WI38 (cell line): ENCODE data around the gene HOXA10.

Source experiments
- H3K4me3 ChIP-seq: 2 replicates; pipeline ENCODE4 v1.5.1; 2011; ENCODE audit warnings: low read depth, mild to moderate bottlenecking, control low read depth, low read length
- TF ChIP-seq, protein P1 (sequence below): IDR thresholded peaks from 2 replicates; pipeline ENCODE4 v1.5.1; 2012; ENCODE audit warnings: low read depth, mild to moderate bottlenecking, control low read depth, low read length

HOXA10 gene

GRCh38 chr7:27198871-27199801 lies 25.0 kb upstream of the HOXA10 start:
- TF ChIP-seq, protein P1, sequence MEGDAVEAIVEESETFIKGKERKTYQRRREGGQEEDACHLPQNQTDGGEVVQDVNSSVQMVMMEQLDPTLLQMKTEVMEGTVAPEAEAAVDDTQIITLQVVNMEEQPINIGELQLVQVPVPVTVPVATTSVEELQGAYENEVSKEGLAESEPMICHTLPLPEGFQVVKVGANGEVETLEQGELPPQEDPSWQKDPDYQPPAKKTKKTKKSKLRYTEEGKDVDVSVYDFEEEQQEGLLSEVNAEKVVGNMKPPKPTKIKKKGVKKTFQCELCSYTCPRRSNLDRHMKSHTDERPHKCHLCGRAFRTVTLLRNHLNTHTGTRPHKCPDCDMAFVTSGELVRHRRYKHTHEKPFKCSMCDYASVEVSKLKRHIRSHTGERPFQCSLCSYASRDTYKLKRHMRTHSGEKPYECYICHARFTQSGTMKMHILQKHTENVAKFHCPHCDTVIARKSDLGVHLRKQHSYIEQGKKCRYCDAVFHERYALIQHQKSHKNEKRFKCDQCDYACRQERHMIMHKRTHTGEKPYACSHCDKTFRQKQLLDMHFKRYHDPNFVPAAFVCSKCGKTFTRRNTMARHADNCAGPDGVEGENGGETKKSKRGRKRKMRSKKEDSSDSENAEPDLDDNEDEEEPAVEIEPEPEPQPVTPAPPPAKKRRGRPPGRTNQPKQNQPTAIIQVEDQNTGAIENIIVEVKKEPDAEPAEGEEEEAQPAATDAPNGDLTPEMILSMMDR: no peak
- no peak overlapping the region for H3K4me3 ChIP-seq

DNA sequence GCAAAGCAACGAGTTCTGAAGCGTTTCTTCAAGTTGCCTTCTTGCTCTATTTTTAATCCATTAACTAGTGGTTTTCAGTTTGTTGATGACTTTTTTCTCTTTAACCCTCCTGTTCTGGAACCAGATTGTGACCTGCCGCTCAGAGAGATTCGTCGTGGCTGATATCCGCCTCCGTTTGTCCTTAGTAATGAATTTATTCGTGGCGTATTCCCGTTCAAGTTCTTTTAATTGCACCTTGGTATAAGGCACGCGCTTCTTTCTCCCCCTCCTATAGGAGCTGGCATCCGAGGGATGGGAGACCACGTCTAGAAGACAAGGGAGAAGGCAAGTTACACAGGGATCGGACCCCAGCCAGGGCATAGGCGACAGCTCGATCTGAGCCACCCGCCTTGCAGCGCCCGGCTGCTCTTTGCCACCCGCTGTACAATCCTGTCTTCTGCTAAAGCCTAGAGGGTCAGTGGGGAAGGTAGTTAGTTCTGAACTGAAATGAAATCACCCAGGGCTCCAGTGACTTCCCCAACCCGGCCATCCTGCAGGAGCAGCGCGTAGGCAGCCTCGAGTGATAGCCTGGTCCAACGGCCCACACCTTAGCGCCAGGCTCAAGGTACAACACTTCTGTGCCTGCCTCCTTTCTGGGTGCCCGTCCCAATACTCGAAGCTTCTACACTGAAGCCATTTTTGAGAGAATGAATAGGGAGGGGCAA lies 24.2 kb upstream of the HOXA10 start:
- no peak overlapping the region for H3K4me3 ChIP-seq
- TF ChIP-seq, protein P1: no peak

- TF ChIP-seq, protein P1: no peak
- no peak overlapping the region for H3K4me3 ChIP-seq
These were observed 23.3 kb upstream of the HOXA10 start for GRCh38 chr7:27197137-27198042.

DNA sequence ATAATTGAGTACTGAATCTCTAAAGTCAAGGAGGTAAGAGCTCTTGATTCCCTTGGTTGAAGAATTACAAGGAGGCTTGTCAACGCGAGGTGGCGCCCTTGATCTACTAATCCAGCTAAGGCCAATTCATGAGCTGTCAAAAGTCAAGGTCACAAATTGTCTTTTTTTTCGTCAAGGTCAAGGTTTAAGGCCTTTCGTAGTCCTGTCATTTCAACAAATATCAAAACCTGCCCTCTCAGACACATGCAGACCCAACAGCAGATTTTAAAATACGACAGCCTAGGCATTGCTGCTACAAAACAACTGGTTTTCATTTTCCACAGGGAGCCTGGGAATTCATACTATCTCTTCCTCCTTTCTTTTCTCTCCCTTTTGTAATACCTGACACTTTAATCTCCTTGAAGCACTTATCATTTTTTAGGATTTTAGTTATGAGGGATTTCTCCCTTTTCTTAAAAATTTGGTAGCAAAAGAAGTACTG lies 22.2 kb upstream of the HOXA10 start:
- H3K4me3 ChIP-seq: no peak overlapping the region

GRCh38 chr7:27194686-27195379 lies 20.7 kb upstream of the HOXA10 start:
- TF ChIP-seq, protein P1: no peak
- H3K4me3 ChIP-seq: no peak overlapping the region

More for the DNA sequence above, 22.2 kb upstream of the HOXA10 start:
- TF ChIP-seq, protein P1: peak; percentile 67

GRCh38 chr7:27194002-27194352 lies 19.9 kb upstream of the HOXA10 start:
- TF ChIP-seq, protein P1: no peak

More at GRCh38 chr7:27194002-27194352, 19.9 kb upstream of the HOXA10 start:
- no peak overlapping the region for H3K4me3 ChIP-seq
